BJ (cell line): ENCODE data around the gene IGFLR1. TPM values are rescaled to one million over a fixed set of nuclear protein-coding genes. Genes with fewer than 3 reads are reported as not detected.
A peak's percentile ranks its signal among the peaks of the same experiment; 100 is the strongest.

Source experiments
- CTCF ChIA-PET: fragments of 350-600 bp; formaldehyde crosslinking; extraction: SDS; loops from one replicate; lab custom pipeline; 2021; ENCODE audit warnings: antibody characterized with exemption, inconsistent platforms; lab: Yijun Ruan, JAX
- POLR2A ChIA-PET: fragments of 300-600 bp; sonication (Branson Sonifier 250); formaldehyde crosslinking; extraction: SDS; loops from one replicate; lab custom pipeline; 2021; ENCODE audit warnings: antibody characterized with exemption; lab: Charles Lee
- DNase-seq: peaks from one replicate; pipeline ENCODE4 v3.0.0-alpha.2; 2011; ENCODE audit warnings: low read depth
- H3K27me3 ChIP-seq: 2 replicates; pipeline ENCODE4 v1.6.0; 2011; ENCODE audit warnings: low read length; ENCODE audit not compliant: control insufficient read depth, insufficient read depth
- H3K36me3 ChIP-seq: 2 replicates; pipeline ENCODE4 v1.5.1; 2011; ENCODE audit warnings: low read length; ENCODE audit not compliant: control insufficient read depth, insufficient read depth
- H3K4me3 ChIP-seq: 2 replicates; pipeline ENCODE4 v1.5.1; 2011; ENCODE audit warnings: low read depth, mild to moderate bottlenecking, control low read depth, low read length
- CTCF ChIP-seq: IDR thresholded peaks from 2 replicates; pipeline ENCODE4 v1.5.1; 2011; ENCODE audit warnings: low read depth, mild to moderate bottlenecking, control low read depth, inconsistent platforms, low read length, moderate library complexity; ENCODE audit not compliant: insufficient read depth
- polyA plus RNA-seq: library from polyadenylated mRNA; depleted of rRNA; stranded (reverse); fragments of >200 nt; gene quantifications from 2 replicates; pipeline ENCODE4 v1.2.3, GENCODE V29; 2011

Gene IGFLR1
- polyA plus RNA-seq, 1 experiment, result 1.9 TPM

GRCh38 chr19:35740423-35741202 is 1.6 kb downstream of the IGFLR1 start:
- ChIA-PET POLR2A (interaction anchor here (0.6 to 0.8 kb wide), 2 partner anchors 10 to 22 kb away, joined by 3 to 4 read pairs; no protein-coding TSS in a partner anchor), CTCF (interaction anchor here (0.6 to 1.3 kb wide), 5 partner anchors 9 to 85 kb away, joined by 3 to 6 read pairs (median 4); no protein-coding TSS in a partner anchor)
- no peaks in the 10 kb centered on the region for H3K27me3 ChIP-seq
- DNase-seq, result peak; percentile 76
- peaks cover 24% of the 10 kb centered on the region for H3K36me3 ChIP-seq
- H3K4me3 ChIP-seq, result peak overlapping the region; percentile 53
- TF ChIP-seq CTCF, result peak; percentile 38; the same call in 1 of the 2 replicates

- Histone ChIP-seq H3K27me3 (no peaks in the 10 kb centered on the region), H3K4me3 (peak overlapping the region; percentile 53), H3K36me3 (peaks cover 29% of the 10 kb centered on the region)
- DNase-seq, result no peak
- POLR2A ChIA-PET, result interaction anchor here (0.6 kb wide), 1 partner anchor 10 kb away, joined by 4 read pairs; no protein-coding TSS in a partner anchor
- CTCF ChIA-PET, result interaction anchor here (0.6 to 1.3 kb wide), 5 partner anchors 8 to 84 kb away, joined by 3 to 6 read pairs (median 4); no protein-coding TSS in a partner anchor
- TF ChIP-seq CTCF, result no peak
Observed at GRCh38 chr19:35740108-35740422, 2.2 kb downstream of the IGFLR1 start.

- ChIA-PET CTCF (interaction anchor here (0.7 to 1.3 kb wide), 3 partner anchors 11 to 207 kb away, joined by 3 to 4 read pairs (median 3); no protein-coding TSS in a partner anchor), POLR2A (no interaction called here)
- DNase-seq, result no peak
- no peak overlapping the region; the same call in 1 of the 2 replicates for H3K4me3 ChIP-seq
- TF ChIP-seq CTCF, result no peak
- no peaks in the 10 kb centered on the region for H3K27me3 ChIP-seq
- peaks cover 32% of the 10 kb centered on the region for H3K36me3 ChIP-seq
Observed at GRCh38 chr19:35739275-35740107, 2.8 kb downstream of the IGFLR1 start.

GRCh38 chr19:35738887-35739229 is 3.4 kb downstream of the IGFLR1 start:
- POLR2A ChIA-PET, result no interaction called here
- no peak for DNase-seq
- peaks cover 34% of the 10 kb centered on the region for H3K36me3 ChIP-seq
- no peak overlapping the region for H3K4me3 ChIP-seq
- no peaks in the 10 kb centered on the region for H3K27me3 ChIP-seq
- CTCF ChIA-PET, result interaction anchor here (0.7 kb wide), 1 partner anchor 207 kb away, joined by 3 read pairs; no protein-coding TSS in a partner anchor
- TF ChIP-seq CTCF, result no peak
